Lower leg skin (tissue), 4 donors: ENCODE data around the gene LRRC75B. TPM values are rescaled to one million over a fixed set of nuclear protein-coding genes. Genes with fewer than 3 reads are reported as not detected.

ENCODE experiments used
- DNase-seq, 2 donors: peaks; one replicate each; pipeline ENCODE4 v3.0.0-alpha.2; 2019; ENCODE audit warnings: low spot score in 2 of 2
- H3K4me3 ChIP-seq: fragments of 200-600 bp; sonication (generic); 2 replicates; pipeline ENCODE4 v1.5.1; 2017; ENCODE audit warnings: mild to moderate bottlenecking, low read depth; ENCODE audit not compliant: poor library complexity, severe bottlenecking
- CTCF ChIP-seq, 3 donors: fragments of 450-650 bp; IDR thresholded peaks; one replicate each; pipeline ENCODE4 v1.5.1; 2016; ENCODE audit warnings: antibody characterized with exemption in 3 of 3, mild to moderate bottlenecking in 3 of 3, moderate library complexity in 2 of 3
- POLR2A ChIP-seq, 2 donors: fragments of 450-650 bp; IDR thresholded peaks; one replicate each; pipeline ENCODE4 v1.6.1; 2016 to 2017; ENCODE audit warnings: antibody characterized with exemption in 2 of 2, mild to moderate bottlenecking in 1 of 2, moderate library complexity in 1 of 2
- WGBS, 2 donors: methylation state at CpG; one replicate each; pipeline ENCODE4 v1.1.5; 2018; 5-methylcytosine and 5-hydroxymethylcytosine counted together
- intact Hi-C: fragments of 100-400 bp; cut with DNase I; formaldehyde crosslinking; loops from one replicate; pipeline ENCODE4 v1.15.0; 2023; ENCODE audit warnings: low total_unique reads
- total RNA-seq, 4 donors: library from RNA; depleted of rRNA; stranded (reverse); fragments of >200 nt; gene quantifications; one replicate each; pipeline ENCODE4 v1.1.0, GENCODE V29; 2016

Gene LRRC75B
- total RNA-seq, 4 donors from 2014 or later: 12.5 to 19.2 (median 16.5) TPM

GRCh38 chr22:24584166-24584790, 8.6 kb downstream of the LRRC75B start:
- intact Hi-C loops: no loop called here
- no peak overlapping the region for H3K4me3 ChIP-seq
- TF ChIP-seq CTCF (IDR thresholded peaks at IDR 0.05): no peak
- no peak for TF ChIP-seq POLR2A (IDR thresholded peaks at IDR 0.05)

DNA sequence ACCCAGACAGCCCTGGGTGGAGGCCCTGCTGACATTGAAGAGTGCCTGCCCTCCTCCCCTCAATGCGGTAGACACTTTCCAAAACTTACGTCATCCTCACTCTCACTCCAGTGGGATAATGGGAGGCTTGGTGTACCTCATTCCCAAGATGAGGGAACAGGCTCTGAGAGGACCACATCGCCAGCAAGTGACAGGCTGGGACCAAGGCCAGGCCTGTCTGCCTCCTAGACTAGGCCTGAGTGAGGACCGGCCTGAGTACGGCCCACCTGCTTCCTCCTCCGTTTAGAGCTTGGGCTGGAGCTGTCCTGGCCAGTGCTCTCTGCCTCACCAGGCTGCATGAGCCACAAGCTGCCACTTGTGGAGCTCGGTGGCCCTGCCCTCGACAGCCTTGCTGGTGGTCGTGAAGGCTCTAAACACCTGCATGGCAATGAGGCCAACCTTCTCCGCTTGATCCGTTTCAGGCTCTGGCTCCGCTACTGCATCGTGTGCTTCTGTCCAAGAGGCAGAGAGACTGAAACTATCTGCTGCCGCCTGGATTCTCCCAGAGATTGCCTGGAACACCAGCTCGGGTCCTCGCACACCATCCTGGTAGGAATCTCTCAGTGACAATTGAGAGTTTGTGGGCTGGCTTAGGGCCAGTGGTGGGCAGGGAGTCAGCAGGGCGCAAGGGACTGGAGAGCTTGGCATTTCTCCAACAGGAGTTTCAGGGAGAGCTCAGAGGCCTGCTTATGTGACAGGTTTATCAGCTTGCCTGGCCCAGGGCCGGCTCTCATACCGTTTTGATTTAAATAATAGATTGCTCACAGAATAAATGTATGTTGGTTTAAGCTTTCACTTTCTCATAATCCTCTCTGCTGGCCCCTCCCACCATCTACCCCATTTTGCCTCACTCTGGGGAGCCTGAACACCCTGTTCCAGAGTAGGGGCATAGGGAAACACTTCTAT, 9.4 kb downstream of the LRRC75B start:
- no peak overlapping the region for H3K4me3 ChIP-seq
- no peak for DNase-seq

More at GRCh38 chr22:24584166-24584790, 8.6 kb downstream of the LRRC75B start:
- no peak for DNase-seq
- 92 to 95% methylated on average over 5 of the region's 5 CpGs for WGBS, 2 donors

DNA sequence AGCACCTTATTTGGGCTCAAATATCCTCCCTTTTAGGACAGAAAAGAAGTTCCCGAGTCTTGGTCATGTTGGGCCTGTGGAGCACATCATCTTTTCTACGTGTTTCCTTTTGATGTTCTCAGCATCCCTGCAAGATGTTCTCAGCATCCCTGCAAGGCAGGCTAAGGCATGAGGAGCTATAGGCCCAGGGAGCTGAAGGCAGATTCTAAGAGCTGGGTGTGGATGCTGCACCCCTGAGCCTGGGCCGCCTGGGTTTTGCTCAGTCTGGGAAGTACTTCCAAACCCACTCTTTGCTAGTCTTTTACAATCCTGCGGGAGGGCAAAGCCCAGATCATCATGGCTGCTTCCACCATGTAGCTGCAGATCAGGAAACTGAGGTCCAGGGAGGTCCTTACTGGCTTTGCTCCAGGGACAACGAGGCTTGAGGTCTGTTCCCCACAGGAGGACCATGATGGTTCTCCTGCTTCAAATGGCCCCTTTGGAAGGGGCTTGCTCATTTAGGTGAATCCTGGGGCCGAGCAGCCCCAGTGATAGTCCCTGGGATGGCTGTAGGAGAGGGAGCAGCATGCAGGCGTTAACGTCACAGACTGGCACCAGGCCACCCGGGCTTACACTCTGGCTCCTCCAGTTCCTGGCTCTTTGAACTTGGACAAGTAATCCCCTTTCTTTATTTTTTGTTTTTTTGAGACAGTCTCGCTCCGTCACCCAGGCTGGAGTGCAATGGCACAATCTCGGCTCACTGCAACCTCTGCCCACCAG, 10.6 kb downstream of the LRRC75B start:
- no peak for DNase-seq
- H3K4me3 ChIP-seq: no peak overlapping the region
- intact Hi-C loops: no loop called here
- 79 to 89% methylated on average over 12 of the region's 12 CpGs for WGBS, 2 donors
- TF ChIP-seq POLR2A (IDR thresholded peaks at IDR 0.05) (no peak), CTCF (IDR thresholded peaks at IDR 0.05) (no peak)

More for the DNA sequence above, 9.4 kb downstream of the LRRC75B start:
- 38 to 41% methylated on average over 16 to 19 of the region's 19 CpGs for WGBS, 2 donors
- TF ChIP-seq POLR2A (IDR thresholded peaks at IDR 0.05) (no peak), CTCF (IDR thresholded peaks at IDR 0.05) (no peak)
- intact Hi-C loops: no loop called here

GRCh38 chr22:24580276-24580675, 12.6 kb downstream of the LRRC75B start:
- TF ChIP-seq POLR2A (IDR thresholded peaks at IDR 0.05): no peak
- TF ChIP-seq CTCF (IDR thresholded peaks at IDR 0.05): no peak
- 30 to 45% methylated on average over 2 of the region's 2 CpGs for WGBS, 2 donors

GRCh38 chr22:24579258-24579601, 13.6 kb downstream of the LRRC75B start:
- TF ChIP-seq POLR2A (IDR thresholded peaks at IDR 0.05): no peak
- TF ChIP-seq CTCF (IDR thresholded peaks at IDR 0.05): no peak
- WGBS, 2 donors: 24 to 26% methylated on average over 1 of the region's 1 CpG

More at GRCh38 chr22:24580276-24580675, 12.6 kb downstream of the LRRC75B start:
- H3K4me3 ChIP-seq: no peak overlapping the region
- intact Hi-C loops: no loop called here
- DNase-seq: no peak

More at GRCh38 chr22:24579258-24579601, 13.6 kb downstream of the LRRC75B start:
- no peak overlapping the region for H3K4me3 ChIP-seq
- intact Hi-C loops: no loop called here
- DNase-seq: no peak
